Mucosa of rectum (tissue), 2 donors: Measurements from ENCODE around the gene TKTL1.

ENCODE experiments used
- H3K27ac ChIP-seq, 2 donors: one replicate each; pipeline ENCODE4 v1.7.0; 2013; ENCODE audit warnings: inconsistent platforms in 2 of 2, low read depth in 2 of 2, low read length in 2 of 2
- H3K27me3 ChIP-seq, 2 donors: one replicate each; pipeline ENCODE4 v1.7.0; 2013; ENCODE audit warnings: low read length in 2 of 2; ENCODE audit not compliant: control insufficient read depth in 2 of 2, insufficient read depth in 2 of 2
- H3K36me3 ChIP-seq, 2 donors: one replicate each; pipeline ENCODE4 v1.7.0; 2013; ENCODE audit warnings: low read length in 2 of 2; ENCODE audit not compliant: control insufficient read depth in 2 of 2, insufficient read depth in 2 of 2
- H3K4me1 ChIP-seq, 2 donors: one replicate each; pipeline ENCODE4 v1.7.0; 2013; ENCODE audit warnings: low read length in 2 of 2, mild to moderate bottlenecking in 1 of 2; ENCODE audit not compliant: control insufficient read depth in 2 of 2, insufficient read depth in 2 of 2
- H3K4me3 ChIP-seq, 2 donors: one replicate each; pipeline ENCODE4 v1.7.0; 2013; ENCODE audit warnings: low read length in 2 of 2
- H3K9ac ChIP-seq, 2 donors: one replicate each; pipeline ENCODE4 v1.7.0; 2013; ENCODE audit warnings: low read length in 2 of 2, low read depth in 1 of 2, mild to moderate bottlenecking in 1 of 2
- H3K9me3 ChIP-seq, 2 donors: one replicate each; pipeline ENCODE4 v1.7.0; 2013; ENCODE audit warnings: low read length in 2 of 2; ENCODE audit not compliant: control insufficient read depth in 2 of 2
- donor health status: healthy.
- donor health status: Normal muscosa, but diverticular disease.

Gene TKTL1

GRCh38 chrX:154369449-154370299, 74.1 kb downstream of the TKTL1 start:
- H3K27ac ChIP-seq, result peak overlapping the region; percentile 80 to 90
- no peaks in the 10 kb centered on the region for H3K36me3 ChIP-seq
- H3K4me1 ChIP-seq, result peaks cover 10 to 19% of the 10 kb centered on the region in 2 donors
- no peaks in the 10 kb centered on the region for H3K9me3 ChIP-seq
- peak overlapping the region; percentile 36 to 56 for H3K9ac ChIP-seq
- H3K4me3 ChIP-seq, result peak overlapping the region; percentile 49 to 71
- peaks cover 5 to 10% of the 10 kb centered on the region in 2 donors for H3K27me3 ChIP-seq

GRCh38 chrX:154370300-154371016, 74.9 kb downstream of the TKTL1 start:
- Histone ChIP-seq H3K4me3 (peak overlapping the region; percentile 62 to 81), H3K9ac (peak overlapping the region; percentile 36 to 70), H3K27me3 (peaks cover 5 to 10% of the 10 kb centered on the region in 2 donors), H3K36me3 (no peaks in the 10 kb centered on the region), H3K9me3 (no peaks in the 10 kb centered on the region), H3K27ac (peak overlapping the region; percentile 69 to 90), H3K4me1 (peaks cover 10 to 19% of the 10 kb centered on the region in 2 donors)

- H3K27me3 ChIP-seq, result peaks cover 5 to 10% of the 10 kb centered on the region in 2 donors
- no peaks in the 10 kb centered on the region for H3K36me3 ChIP-seq
- H3K4me3 ChIP-seq, result peak overlapping the region; percentile 62 to 81
- H3K27ac ChIP-seq, result peak overlapping the region; percentile 44 to 90
- H3K4me1 ChIP-seq, result peaks cover 10 to 19% of the 10 kb centered on the region in 2 donors
- no peaks in the 10 kb centered on the region for H3K9me3 ChIP-seq
- H3K9ac ChIP-seq, result peak overlapping the region; percentile 16 to 70
Measured at GRCh38 chrX:154371017-154371788, 75.6 kb downstream of the TKTL1 start.

GRCh38 chrX:154371789-154372300, 76.2 kb downstream of the TKTL1 start:
- Histone ChIP-seq H3K27me3 (peaks cover 5 to 10% of the 10 kb centered on the region in 2 donors), H3K27ac (peak overlapping the region; percentile 44 to 67), H3K9ac (peak overlapping the region in 1 of 2 donors; percentile 44), H3K4me3 (peak overlapping the region; percentile 26 to 37), H3K4me1 (peaks cover 10 to 19% of the 10 kb centered on the region in 2 donors), H3K36me3 (no peaks in the 10 kb centered on the region), H3K9me3 (no peaks in the 10 kb centered on the region)

GRCh38 chrX:154372612-154373022, 77.0 kb downstream of the TKTL1 start:
- no peak overlapping the region for H3K9ac ChIP-seq
- peak overlapping the region; percentile 44 to 76 for H3K27ac ChIP-seq
- no peaks in the 10 kb centered on the region for H3K9me3 ChIP-seq
- H3K4me3 ChIP-seq, result peak overlapping the region in 1 of 2 donors; percentile 26
- peaks cover 10 to 19% of the 10 kb centered on the region in 2 donors for H3K4me1 ChIP-seq
- peaks cover 5 to 14% of the 10 kb centered on the region in 2 donors for H3K27me3 ChIP-seq
- no peaks in the 10 kb centered on the region for H3K36me3 ChIP-seq

- H3K27me3 ChIP-seq, result peaks cover 5 to 14% of the 10 kb centered on the region in 2 donors
- H3K27ac ChIP-seq, result peak overlapping the region; percentile 43 to 76
- H3K9ac ChIP-seq, result peak overlapping the region; percentile 34 to 61
- no peaks in the 10 kb centered on the region for H3K36me3 ChIP-seq
- H3K4me1 ChIP-seq, result peaks cover 15 to 17% of the 10 kb centered on the region in 2 donors
- H3K4me3 ChIP-seq, result peak overlapping the region; percentile 25 to 57
- H3K9me3 ChIP-seq, result no peaks in the 10 kb centered on the region
Measured at GRCh38 chrX:154373340-154374306, 78.0 kb downstream of the TKTL1 start.

GRCh38 chrX:154374313-154375155, 78.9 kb downstream of the TKTL1 start, which contains the start of gene FLNA:
Gene FLNA, minus strand, starts transcription at chrX:154374634. Its CDS starts 3,389 bp downstream, at chrX:154371245.
- H3K9ac ChIP-seq, result peak within 1 kb of the TSS; percentile 34 to 61
- no peaks in the 10 kb centered on the region for H3K9me3 ChIP-seq
- H3K27ac ChIP-seq, result peak within 1 kb of the TSS; percentile 43 to 76
- H3K4me3 ChIP-seq, result peak within 1 kb of the TSS; percentile 25 to 57
- peaks cover 5 to 13% of the 10 kb centered on the region in 2 donors for H3K27me3 ChIP-seq
- H3K4me1 ChIP-seq, result peaks cover 15% of the 10 kb centered on the region in 2 donors
- no peaks in the 10 kb centered on the region for H3K36me3 ChIP-seq

GRCh38 chrX:154375156-154375504, 79.5 kb downstream of the TKTL1 start:
- H3K27ac ChIP-seq, result peak overlapping the region; percentile 32 to 65
- no peaks in the 10 kb centered on the region for H3K36me3 ChIP-seq
- peaks cover 19% of the 10 kb centered on the region in 2 donors for H3K4me1 ChIP-seq
- peaks cover 0 to 8% of the 10 kb centered on the region in 2 donors for H3K27me3 ChIP-seq
- H3K9me3 ChIP-seq, result no peaks in the 10 kb centered on the region
- peak overlapping the region in 1 of 2 donors; percentile 33 for H3K4me3 ChIP-seq
- peak overlapping the region in 1 of 2 donors; percentile 2 for H3K9ac ChIP-seq
